D721Med (cell line): Measurements from ENCODE around the gene KRT73.

Experiments
- DNase-seq: peaks from one replicate; pipeline ENCODE4 v3.0.0; 2011; ENCODE audit warnings: low spot score; ENCODE audit not compliant: insufficient read length
- FAIRE-seq: peaks from 2 replicates; lab custom pipeline; 2011; peaks lifted over from hg19 to GRCh38; lab: Jason Lieb, UNC
- CTCF ChIP-seq: IDR thresholded peaks from 2 replicates; pipeline ENCODE4 v1.5.1; 2012; ENCODE audit warnings: mild to moderate bottlenecking, control low read depth; ENCODE audit not compliant: insufficient read depth; ENCODE audit errors: missing control alignments

Gene KRT73

DNA sequence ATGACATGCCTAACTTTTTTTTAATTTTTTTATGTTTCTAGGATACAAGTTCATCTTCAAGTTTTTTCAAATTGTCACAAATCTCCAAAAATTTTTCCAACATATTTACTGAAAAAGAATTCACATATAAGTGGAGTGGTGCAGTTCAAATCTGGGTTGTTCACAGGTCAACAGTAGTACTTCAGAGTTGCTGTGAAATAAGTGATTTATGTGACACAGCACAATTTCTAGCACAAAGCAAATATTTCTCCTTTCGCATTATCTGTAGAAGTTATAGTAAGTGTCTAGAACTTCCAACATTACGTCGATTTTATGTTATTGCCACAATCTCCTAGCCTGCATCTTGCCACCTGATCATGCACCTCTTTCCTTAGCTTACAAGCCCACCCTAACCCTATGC lies 43.3 kb upstream of the KRT73 start:
- no peak for TF ChIP-seq CTCF
- FAIRE-seq (no peak), DNase-seq (no peak)

DNA sequence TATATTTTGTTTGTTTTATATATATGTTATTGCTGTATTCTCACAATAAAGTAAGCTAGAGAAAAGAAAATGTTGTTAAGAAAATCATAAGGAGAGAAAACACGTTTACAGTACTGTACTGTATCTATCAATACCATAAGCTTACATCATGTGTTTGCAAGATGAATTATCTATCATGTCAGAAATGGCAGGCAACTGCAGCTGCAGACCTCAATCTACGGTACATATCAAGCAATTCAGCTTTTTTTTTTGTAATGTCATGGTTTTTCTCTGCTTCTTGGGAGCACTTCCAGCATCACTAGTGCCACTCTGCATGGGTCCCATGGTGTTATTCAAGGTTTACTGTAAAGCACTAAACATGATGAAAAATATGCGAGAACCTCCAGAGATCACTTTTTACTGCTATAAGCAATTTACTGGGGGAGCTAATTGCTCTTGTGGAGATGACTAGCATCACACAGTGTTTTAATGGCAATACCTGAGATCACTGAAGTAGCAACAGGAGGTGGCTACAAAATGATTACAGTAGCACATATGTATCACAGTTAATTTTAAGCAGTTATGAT lies 42.7 kb upstream of the KRT73 start:
- no peak for FAIRE-seq
- TF ChIP-seq CTCF = no peak

GRCh38 chr12:52659951-52660350 lies 41.6 kb upstream of the KRT73 start:
- TF ChIP-seq CTCF = no peak
- DNase-seq (no peak), FAIRE-seq (no peak)

More for the DNA sequence above, 42.7 kb upstream of the KRT73 start:
- no peak for DNase-seq

DNA sequence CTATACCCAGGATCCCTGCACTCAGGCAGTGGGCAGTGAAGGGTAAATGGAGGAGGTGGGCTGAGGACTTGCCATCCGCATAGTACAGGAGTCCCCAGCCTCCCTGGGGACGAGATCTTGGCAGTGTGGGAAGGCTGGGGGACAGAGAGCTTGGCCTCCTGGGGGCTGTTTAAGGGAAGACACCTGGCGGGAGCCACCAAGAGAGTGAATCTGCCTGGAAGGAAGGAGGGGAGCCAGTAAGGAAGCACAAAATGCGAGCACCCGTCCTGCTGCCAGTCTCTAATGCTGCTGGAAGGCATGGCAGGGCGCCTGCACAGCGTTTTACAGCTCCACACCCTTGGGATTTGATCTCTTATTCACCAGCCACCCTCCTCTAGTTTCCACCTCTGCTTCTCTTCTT lies 41.0 kb upstream of the KRT73 start:
- TF ChIP-seq CTCF = no peak
- FAIRE-seq = no peak
- no peak for DNase-seq

GRCh38 chr12:52658196-52658595 lies 39.8 kb upstream of the KRT73 start:
- no peak for DNase-seq
- FAIRE-seq = no peak
- TF ChIP-seq CTCF = no peak

DNA sequence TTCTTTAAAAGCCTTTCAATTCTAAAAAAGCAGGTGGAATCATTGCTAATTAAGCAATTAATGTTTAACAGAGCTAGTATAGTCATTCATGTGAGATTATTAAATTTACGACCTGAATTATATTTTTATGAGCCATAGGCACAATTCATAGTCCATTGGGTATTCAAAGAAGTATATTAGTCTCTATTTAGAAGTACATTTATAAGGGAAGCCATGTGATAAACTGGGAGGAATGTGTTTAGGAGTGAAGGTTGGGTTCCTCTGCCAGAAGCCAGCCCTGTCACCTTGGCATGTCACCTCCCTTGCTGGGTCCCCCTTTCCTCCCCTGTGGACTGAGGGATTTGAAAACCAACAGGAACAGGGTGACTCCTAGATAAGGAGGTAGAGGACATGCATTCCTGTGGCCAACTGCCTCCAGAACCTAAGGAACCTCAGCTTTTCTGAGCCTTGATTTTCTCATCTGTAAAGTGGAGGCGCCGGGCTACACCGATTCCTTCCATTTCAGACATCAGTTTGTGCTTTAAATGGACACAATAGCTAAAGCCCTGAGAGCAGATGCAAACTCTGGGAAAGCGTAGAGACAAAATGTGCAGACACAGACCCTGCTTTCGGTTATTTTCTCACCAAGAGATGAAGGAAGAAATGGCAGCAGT lies 39.0 kb upstream of the KRT73 start:
- no peak for TF ChIP-seq CTCF
- DNase-seq = no peak
- FAIRE-seq = no peak

DNA sequence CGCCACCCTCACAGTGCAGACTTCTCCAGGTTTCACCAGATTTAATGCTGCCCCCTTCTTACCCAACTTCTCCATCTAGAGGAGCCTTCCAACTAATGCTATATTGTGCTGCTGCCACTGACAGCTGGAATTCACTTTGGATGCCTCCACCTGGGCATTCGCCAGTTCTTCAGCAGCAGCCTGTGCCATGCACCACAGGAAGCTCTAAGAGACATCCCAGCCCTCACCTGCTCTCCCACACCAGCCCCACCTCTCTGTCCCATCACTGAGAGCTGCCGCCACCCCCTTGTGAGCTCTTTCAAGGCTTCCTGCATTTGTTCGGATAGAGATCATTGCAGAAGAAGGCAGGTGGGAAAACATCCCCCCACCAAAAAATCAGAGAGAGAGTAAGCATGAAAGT lies 38.3 kb upstream of the KRT73 start:
- DNase-seq = no peak
- no peak for TF ChIP-seq CTCF
- FAIRE-seq = no peak
